OCI-LY3 (cell line): Measurements from ENCODE around the gene PTPRD.

Source experiments
- EZH2phosphoT487 ChIP-seq: fragments of 200-600 bp; shearing (Covaris generic); IDR thresholded peaks from 2 replicates; pipeline ENCODE4 v1.6.1; 2018; ENCODE audit warnings: antibody characterized with exemption, mixed run types, low read depth
- TF ChIP-seq, protein P1 (sequence below): fragments of 200-600, 300-600 bp; sonication (generic); IDR thresholded peaks from 2 replicates; pipeline ENCODE4 v1.5.1; 2014; ENCODE audit warnings: antibody characterized with exemption, low read length, low read depth

DNA sequence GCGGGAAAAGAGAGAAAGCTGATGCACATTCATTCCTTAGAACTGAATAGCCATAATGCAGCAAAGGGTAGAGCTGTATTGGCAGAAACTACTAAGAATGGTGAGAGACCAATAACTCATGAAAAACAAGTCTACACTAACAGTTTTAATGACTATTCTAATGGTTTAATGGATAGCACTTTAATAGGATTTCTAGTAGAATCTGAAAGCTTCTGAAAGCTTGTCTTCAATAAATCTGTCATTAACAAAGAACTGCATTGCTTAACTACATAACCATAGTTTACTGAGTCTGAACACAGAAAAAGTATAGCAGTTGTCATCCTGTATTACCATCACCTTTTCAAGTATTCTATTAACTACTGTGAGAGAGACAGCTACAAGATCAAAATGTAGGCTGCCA, 2195.5 kb downstream of the PTPRD start:
- TF ChIP-seq, protein P1, sequence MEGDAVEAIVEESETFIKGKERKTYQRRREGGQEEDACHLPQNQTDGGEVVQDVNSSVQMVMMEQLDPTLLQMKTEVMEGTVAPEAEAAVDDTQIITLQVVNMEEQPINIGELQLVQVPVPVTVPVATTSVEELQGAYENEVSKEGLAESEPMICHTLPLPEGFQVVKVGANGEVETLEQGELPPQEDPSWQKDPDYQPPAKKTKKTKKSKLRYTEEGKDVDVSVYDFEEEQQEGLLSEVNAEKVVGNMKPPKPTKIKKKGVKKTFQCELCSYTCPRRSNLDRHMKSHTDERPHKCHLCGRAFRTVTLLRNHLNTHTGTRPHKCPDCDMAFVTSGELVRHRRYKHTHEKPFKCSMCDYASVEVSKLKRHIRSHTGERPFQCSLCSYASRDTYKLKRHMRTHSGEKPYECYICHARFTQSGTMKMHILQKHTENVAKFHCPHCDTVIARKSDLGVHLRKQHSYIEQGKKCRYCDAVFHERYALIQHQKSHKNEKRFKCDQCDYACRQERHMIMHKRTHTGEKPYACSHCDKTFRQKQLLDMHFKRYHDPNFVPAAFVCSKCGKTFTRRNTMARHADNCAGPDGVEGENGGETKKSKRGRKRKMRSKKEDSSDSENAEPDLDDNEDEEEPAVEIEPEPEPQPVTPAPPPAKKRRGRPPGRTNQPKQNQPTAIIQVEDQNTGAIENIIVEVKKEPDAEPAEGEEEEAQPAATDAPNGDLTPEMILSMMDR = no peak
- TF ChIP-seq EZH2phosphoT487 = no peak
